ENCODE data around the gene FAM53B. TPM values are rescaled to one million over a fixed set of nuclear protein-coding genes. Genes with fewer than 3 reads are reported as not detected.

The FAM53B gene
- polyA plus RNA-seq, 1 of the 3 experiments (the other 2 are of a cell fraction), result 5.6 TPM

DNA sequence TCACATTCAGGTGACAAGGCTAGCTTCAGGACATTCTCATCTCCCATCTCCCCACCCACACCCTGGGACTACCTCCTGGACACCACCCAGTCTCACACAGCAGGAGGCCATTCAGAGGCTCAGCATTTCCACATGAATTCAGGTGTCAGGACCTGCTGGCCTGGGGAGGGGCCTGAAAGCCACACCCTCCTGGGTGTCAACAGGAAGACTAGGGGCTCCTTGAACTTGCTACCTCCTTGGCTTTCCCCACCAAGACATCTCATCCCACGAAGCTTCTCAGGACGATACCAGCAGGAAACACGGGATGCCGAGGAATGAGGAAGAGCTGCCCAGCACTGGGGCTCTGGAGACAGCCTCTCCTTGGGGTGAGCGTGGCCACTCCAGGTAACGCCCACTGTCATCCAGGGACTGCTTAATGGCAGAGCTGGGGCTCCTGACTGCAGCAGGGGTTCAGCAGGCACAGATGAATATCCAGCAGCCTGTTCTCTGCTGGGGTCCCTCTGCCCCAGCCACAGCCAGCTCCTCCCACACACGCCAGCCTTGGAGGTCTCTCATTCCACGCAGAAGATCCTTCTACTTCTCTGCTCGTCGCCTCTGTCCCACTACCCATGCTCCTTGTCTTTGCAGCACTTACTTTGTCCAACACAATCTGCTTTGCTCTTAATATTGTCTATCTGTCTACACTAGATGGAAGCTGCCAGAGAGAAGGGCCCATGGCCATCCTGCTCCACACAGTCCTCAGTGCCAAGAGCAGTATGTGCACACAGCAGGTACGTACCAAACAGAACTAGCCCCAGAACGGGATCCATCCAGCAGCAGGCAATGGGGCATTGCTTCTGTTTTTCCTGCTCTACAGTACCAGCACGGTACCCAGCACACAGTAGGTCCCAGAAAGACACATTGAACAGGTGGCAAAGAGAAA is 88.7 kb downstream of the FAM53B start:
- Histone ChIP-seq H4K20me1 (ENCODE audit: insufficient read depth) (0 out of 2 replicates have a peak, but pooled peaks cover 8% of the 10 kb centered on the region), H3K27ac (ENCODE audit: low read depth in 2 of 2, low read length in 1 of 2) (no peak overlapping the region; a peak in 1 of 4 replicates), H3K27me3 (ENCODE audit: insufficient read depth) (no peaks in the 10 kb centered on the region), H3K9me2 (no peaks in the 10 kb centered on the region), H3K4me2 (no peak overlapping the region), H3K9ac (no peak overlapping the region), H3K4me3 (ENCODE audit: low read depth in 2 of 2, low read length in 1 of 2) (no peak overlapping the region), H3F3A (replicated peaks; ENCODE audit: insufficient read depth) (no peaks in the 10 kb centered on the region), H3K4me1 (ENCODE audit: control insufficient read depth in 1 of 2, insufficient read depth in 2 of 2, low read depth in 1 of 2, low read length in 1 of 2) (peaks cover 0 to 40% of the 10 kb centered on the region in 2 experiments; a peak in 1 of 4 replicates), H2AFZ (ENCODE audit: low read depth) (no peak overlapping the region), H3K79me2 (ENCODE audit: insufficient read depth) (no peaks in the 10 kb centered on the region), H3K9me3 (no peaks in the 10 kb centered on the region), H3K36me3 (replicated peaks in 1 of 2; ENCODE audit: control insufficient read depth in 1 of 2, insufficient read depth in 2 of 2, low read length in 1 of 2) (no peaks in the 10 kb centered on the region)
- POLR2A ChIA-PET, result no interaction called here
- DNase-seq, result no peak
- CTCF ChIA-PET, result interaction anchor here (1.0 to 1.3 kb wide), 3 partner anchors 13 to 115 kb away, joined by 3 read pairs; no protein-coding TSS in a partner anchor
- WGBS (ENCODE audit: low lambda C conversion rate), result 96% methylated on average over 13 of the region's 13 CpGs
- TF ChIP-seq, protein P1, sequence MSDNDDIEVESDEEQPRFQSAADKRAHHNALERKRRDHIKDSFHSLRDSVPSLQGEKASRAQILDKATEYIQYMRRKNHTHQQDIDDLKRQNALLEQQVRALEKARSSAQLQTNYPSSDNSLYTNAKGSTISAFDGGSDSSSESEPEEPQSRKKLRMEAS (IDR thresholded peaks at IDR 0.05; ENCODE audit: low read depth), result no peak
- TF ChIP-seq ELF1 (IDR thresholded peaks at IDR 0.05) (no peak), NRF1 (IDR thresholded peaks at IDR 0.05; ENCODE audit: low read depth, low read length) (no peak)

DNA sequence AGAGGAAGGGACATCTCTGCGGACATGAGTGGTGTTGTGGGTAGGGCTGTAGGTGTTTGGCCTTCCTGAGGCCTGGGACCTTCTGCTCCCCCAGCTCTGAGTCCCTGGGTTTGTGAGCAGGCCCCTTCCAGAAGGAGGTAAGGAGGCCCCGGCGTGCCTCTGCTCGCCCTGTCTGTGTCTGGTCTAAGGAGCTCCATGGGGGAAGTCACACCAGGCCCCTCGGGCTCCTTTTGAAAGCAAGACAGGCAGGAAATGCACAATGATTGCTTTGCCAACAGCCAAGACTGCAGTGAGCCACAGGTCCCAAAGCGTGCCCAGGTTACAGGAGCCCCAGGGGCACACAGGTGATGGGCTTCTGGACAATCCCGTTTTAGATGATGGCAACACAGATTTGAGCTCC is 89.5 kb downstream of the FAM53B start:
- no peak overlapping the region; a peak in 1 of 4 replicates for H3K27ac ChIP-seq (ENCODE audit: low read depth in 2 of 2, low read length in 1 of 2)

More for the DNA sequence above, 89.5 kb downstream of the FAM53B start:
- no peak overlapping the region for H3K4me3 ChIP-seq (ENCODE audit: low read depth in 2 of 2, low read length in 1 of 2)
- ChIA-PET POLR2A (no interaction called here), CTCF (interaction anchor here (1.0 to 1.3 kb wide), 3 partner anchors 14 to 114 kb away, joined by 3 read pairs; no protein-coding TSS in a partner anchor)
- H3K9ac ChIP-seq, result no peak overlapping the region
- 0 out of 2 replicates have a peak, but pooled peaks cover 8% of the 10 kb centered on the region for H4K20me1 ChIP-seq (ENCODE audit: insufficient read depth)
- no peak overlapping the region for H2AFZ ChIP-seq (ENCODE audit: low read depth)
- 0 out of 2 replicates have a peak, but pooled peaks cover 4% of the 10 kb centered on the region for H3K79me2 ChIP-seq (ENCODE audit: insufficient read depth)
- DNase-seq, result no peak
- no peaks in the 10 kb centered on the region for H3F3A ChIP-seq (replicated peaks; ENCODE audit: insufficient read depth)
- H3K27me3 ChIP-seq (ENCODE audit: insufficient read depth), result no peaks in the 10 kb centered on the region
- 86% methylated on average over 2 of the region's 7 CpGs for WGBS (ENCODE audit: low lambda C conversion rate)
- TF ChIP-seq, protein P2, sequence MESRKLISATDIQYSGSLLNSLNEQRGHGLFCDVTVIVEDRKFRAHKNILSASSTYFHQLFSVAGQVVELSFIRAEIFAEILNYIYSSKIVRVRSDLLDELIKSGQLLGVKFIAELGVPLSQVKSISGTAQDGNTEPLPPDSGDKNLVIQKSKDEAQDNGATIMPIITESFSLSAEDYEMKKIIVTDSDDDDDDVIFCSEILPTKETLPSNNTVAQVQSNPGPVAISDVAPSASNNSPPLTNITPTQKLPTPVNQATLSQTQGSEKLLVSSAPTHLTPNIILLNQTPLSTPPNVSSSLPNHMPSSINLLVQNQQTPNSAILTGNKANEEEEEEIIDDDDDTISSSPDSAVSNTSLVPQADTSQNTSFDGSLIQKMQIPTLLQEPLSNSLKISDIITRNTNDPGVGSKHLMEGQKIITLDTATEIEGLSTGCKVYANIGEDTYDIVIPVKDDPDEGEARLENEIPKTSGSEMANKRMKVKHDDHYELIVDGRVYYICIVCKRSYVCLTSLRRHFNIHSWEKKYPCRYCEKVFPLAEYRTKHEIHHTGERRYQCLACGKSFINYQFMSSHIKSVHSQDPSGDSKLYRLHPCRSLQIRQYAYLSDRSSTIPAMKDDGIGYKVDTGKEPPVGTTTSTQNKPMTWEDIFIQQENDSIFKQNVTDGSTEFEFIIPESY (IDR thresholded peaks at IDR 0.05; ENCODE audit: borderline replicate concordance, low read depth), result no peak
- no peak for TF ChIP-seq MXI1 (IDR thresholded peaks at IDR 0.05; ENCODE audit: low read depth, low read length)
- TF ChIP-seq TCF12 (IDR thresholded peaks at IDR 0.05), result no peak
- TF ChIP-seq JUND (IDR thresholded peaks at IDR 0.05), result no peak
- TF ChIP-seq, protein P3, sequence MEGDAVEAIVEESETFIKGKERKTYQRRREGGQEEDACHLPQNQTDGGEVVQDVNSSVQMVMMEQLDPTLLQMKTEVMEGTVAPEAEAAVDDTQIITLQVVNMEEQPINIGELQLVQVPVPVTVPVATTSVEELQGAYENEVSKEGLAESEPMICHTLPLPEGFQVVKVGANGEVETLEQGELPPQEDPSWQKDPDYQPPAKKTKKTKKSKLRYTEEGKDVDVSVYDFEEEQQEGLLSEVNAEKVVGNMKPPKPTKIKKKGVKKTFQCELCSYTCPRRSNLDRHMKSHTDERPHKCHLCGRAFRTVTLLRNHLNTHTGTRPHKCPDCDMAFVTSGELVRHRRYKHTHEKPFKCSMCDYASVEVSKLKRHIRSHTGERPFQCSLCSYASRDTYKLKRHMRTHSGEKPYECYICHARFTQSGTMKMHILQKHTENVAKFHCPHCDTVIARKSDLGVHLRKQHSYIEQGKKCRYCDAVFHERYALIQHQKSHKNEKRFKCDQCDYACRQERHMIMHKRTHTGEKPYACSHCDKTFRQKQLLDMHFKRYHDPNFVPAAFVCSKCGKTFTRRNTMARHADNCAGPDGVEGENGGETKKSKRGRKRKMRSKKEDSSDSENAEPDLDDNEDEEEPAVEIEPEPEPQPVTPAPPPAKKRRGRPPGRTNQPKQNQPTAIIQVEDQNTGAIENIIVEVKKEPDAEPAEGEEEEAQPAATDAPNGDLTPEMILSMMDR (IDR thresholded peaks at IDR 0.05), result no peak
- no peak for TF ChIP-seq RFX5 (IDR thresholded peaks at IDR 0.05; ENCODE audit: low read length)
- no peak for TF ChIP-seq EZH2phosphoT487 (IDR thresholded peaks at IDR 0.05; ENCODE audit: borderline replicate concordance, low read depth)
- TF ChIP-seq YY1 (IDR thresholded peaks at IDR 0.05; ENCODE audit: low read depth), result no peak
- TF ChIP-seq RXRA (IDR thresholded peaks at IDR 0.05; ENCODE audit: borderline replicate concordance, low read depth), result no peak
- TF ChIP-seq POLR2AphosphoS5 (IDR thresholded peaks at IDR 0.05; ENCODE audit: low read depth, low read length), result no peak
- TF ChIP-seq EP300 (IDR thresholded peaks at IDR 0.05; ENCODE audit: borderline replicate concordance in 1 of 2, low read depth in 1 of 2, low read length in 1 of 2), result no peak
- H3K9me2 ChIP-seq, result no peaks in the 10 kb centered on the region
- no peak overlapping the region for H3K4me2 ChIP-seq
- no peaks in the 10 kb centered on the region for H3K9me3 ChIP-seq
- H3K4me1 ChIP-seq (ENCODE audit: control insufficient read depth in 1 of 2, insufficient read depth in 2 of 2, low read depth in 1 of 2, low read length in 1 of 2), result peaks cover 0 to 47% of the 10 kb centered on the region in 2 experiments; a peak in 2 of 4 replicates
- H3K36me3 ChIP-seq (replicated peaks in 1 of 2; ENCODE audit: control insufficient read depth in 1 of 2, insufficient read depth in 2 of 2, low read length in 1 of 2), result no peaks in the 10 kb centered on the region
